IMR-90 (cell line): Measurements from ENCODE around the gene UBP1. TPM values are rescaled to one million over a fixed set of nuclear protein-coding genes. Genes with fewer than 3 reads are reported as not detected.
A peak's percentile ranks its signal among the peaks of the same experiment; 100 is the strongest.

Source experiments
- ATAC-seq: fragments of 200-7000 bp; cut with Tn5 transposase; 2 replicates; pipeline ENCODE4 v1.9.1; 2020; ENCODE audit warnings: low read depth, mild to moderate bottlenecking, moderate library complexity
- BruUV-seq: library from RNA; stranded (reverse); fragments of 400-500 nt; replicated peaks from 2 replicates; lab custom pipeline; 2021; lab: Mats Ljungman, UMichigan
- CTCF ChIA-PET: fragments of 300-600 bp; formaldehyde crosslinking; extraction: SDS; loops from one replicate; lab custom pipeline; 2021; ENCODE audit warnings: antibody characterized with exemption; lab: Yijun Ruan, JAX
- POLR2A ChIA-PET: fragments of 300-600 bp; sonication (Branson Sonifier 250); formaldehyde crosslinking; loops from one replicate; lab custom pipeline; 2022; ENCODE audit warnings: antibody characterized with exemption; ENCODE audit not compliant: unreplicated experiment; lab: Charles Lee
- DNase-seq: peaks from one replicate; pipeline ENCODE4 v3.0.0; 2013
- H2AFZ ChIP-seq: replicated peaks from 2 replicates; pipeline ENCODE3; 2013; ENCODE audit warnings: low read length, mild to moderate bottlenecking; ENCODE audit not compliant: poor library complexity
- H2AK5ac ChIP-seq: 2 replicates; pipeline ENCODE4 v1.6.1; 2013; ENCODE audit warnings: low read depth, low read length, inconsistent platforms
- H2AK9ac ChIP-seq: replicated peaks from 2 replicates; pipeline ENCODE3; 2013; ENCODE audit warnings: mild to moderate bottlenecking, low read depth, low read length, moderate library complexity; ENCODE audit not compliant: poor library complexity
- H2BK120ac ChIP-seq: 2 replicates; pipeline ENCODE4 v1.6.1; 2013; ENCODE audit warnings: low read depth, low read length, inconsistent platforms
- H2BK15ac ChIP-seq: 3 replicates; pipeline ENCODE4 v1.6.1; 2013; ENCODE audit warnings: low read depth, low read length, inconsistent platforms
- H2BK20ac ChIP-seq: 2 replicates; pipeline ENCODE4 v1.6.1; 2013; ENCODE audit warnings: low read depth, mild to moderate bottlenecking, inconsistent platforms, low read length, moderate library complexity
- H2BK5ac ChIP-seq: 2 replicates; pipeline ENCODE4 v1.6.1; 2013; ENCODE audit warnings: mild to moderate bottlenecking, low read depth, low read length, inconsistent platforms; ENCODE audit not compliant: poor library complexity, severe bottlenecking
- H3K14ac ChIP-seq: replicated peaks from 2 replicates; pipeline ENCODE4 v1.6.1; 2013; ENCODE audit warnings: low read depth, low read length, inconsistent platforms
- H3K18ac ChIP-seq: 2 replicates; pipeline ENCODE4 v1.6.1; 2013; ENCODE audit warnings: low read depth, low read length, control low read depth
- H3K23ac ChIP-seq: 2 replicates; pipeline ENCODE4 v1.6.1; 2013; ENCODE audit warnings: low read depth, low read length, inconsistent platforms
- H3K27ac ChIP-seq: 2 replicates; pipeline ENCODE4 v1.5.1; 2013; ENCODE audit warnings: mild to moderate bottlenecking, control low read depth, low read length; ENCODE audit not compliant: insufficient read depth
- H3K27me3 ChIP-seq: 2 replicates; pipeline ENCODE4 v1.6.1; 2013; ENCODE audit warnings: low read length; ENCODE audit not compliant: control insufficient read depth, insufficient read depth
- H3K36me3 ChIP-seq: 2 replicates; pipeline ENCODE4 v1.6.1; 2013; ENCODE audit warnings: low read length, mixed read lengths; ENCODE audit not compliant: control insufficient read depth, insufficient read depth
- H3K4ac ChIP-seq: 2 replicates; pipeline ENCODE4 v1.6.1; 2013; ENCODE audit warnings: low read depth, low read length, inconsistent platforms
- H3K4me1 ChIP-seq: 2 replicates; pipeline ENCODE4 v1.6.1; 2013; ENCODE audit warnings: low read length, mixed read lengths; ENCODE audit not compliant: control insufficient read depth, insufficient read depth
- H3K4me2 ChIP-seq: 2 replicates; pipeline ENCODE4 v1.6.1; 2013; ENCODE audit warnings: low read depth, mild to moderate bottlenecking, control low read depth, low read length, moderate library complexity
- H3K4me3 ChIP-seq: 2 replicates; pipeline ENCODE4 v1.5.1; 2013; ENCODE audit warnings: low read depth, mild to moderate bottlenecking, control low read depth, low read length, moderate library complexity; ENCODE audit not compliant: insufficient read depth
- H3K56ac ChIP-seq: 2 replicates; pipeline ENCODE4 v1.6.1; 2013; ENCODE audit warnings: low read length, inconsistent platforms; ENCODE audit not compliant: insufficient read depth; ENCODE audit errors: extremely low read depth
- H3K79me1 ChIP-seq, 2 experiments: 2 replicates each; pipeline ENCODE4 v1.6.1; 2013; ENCODE audit warnings: low read length in 2 of 2, inconsistent platforms in 1 of 2, low read depth in 1 of 2
- H3K9ac ChIP-seq: 2 replicates; pipeline ENCODE4 v1.6.1; 2013; ENCODE audit warnings: low read depth, low read length, control low read depth
- H3K9me1 ChIP-seq: 2 replicates; pipeline ENCODE4 v1.6.1; 2013; ENCODE audit warnings: low read length, inconsistent platforms; ENCODE audit not compliant: insufficient read depth
- H3K9me3 ChIP-seq: 2 replicates; pipeline ENCODE4 v1.6.1; 2013; ENCODE audit warnings: low read length; ENCODE audit not compliant: control insufficient read depth, insufficient read depth
- H4K20me1 ChIP-seq: 2 replicates; pipeline ENCODE4 v1.6.1; 2013; ENCODE audit warnings: low read length, inconsistent platforms; ENCODE audit not compliant: insufficient read depth
- H4K5ac ChIP-seq: 2 replicates; pipeline ENCODE4 v1.6.1; 2013; ENCODE audit warnings: mild to moderate bottlenecking, low read depth, low read length, control low read depth
- H4K8ac ChIP-seq, 2 experiments: 2 replicates each; pipeline ENCODE4 v1.6.1; 2013; ENCODE audit warnings: low read depth in 2 of 2, low read length in 2 of 2, control low read depth in 1 of 2, inconsistent platforms in 1 of 2
- H4K91ac ChIP-seq: 2 replicates; pipeline ENCODE4 v1.6.1; 2013; ENCODE audit warnings: low read depth, low read length, inconsistent platforms; ENCODE audit not compliant: insufficient read depth
- CEBPB ChIP-seq: IDR thresholded peaks from 2 replicates; pipeline ENCODE4 v1.6.1; 2012; ENCODE audit warnings: low read depth, low read length, improper control_type of control experiment
- FOS ChIP-seq: fragments of 150-350 bp; IDR thresholded peaks from 2 replicates; pipeline ENCODE4 v1.6.1; 2016; ENCODE audit warnings: low read depth, low read length
- MAFK ChIP-seq: IDR thresholded peaks from 2 replicates; pipeline ENCODE4 v1.6.1; 2012; ENCODE audit warnings: low read depth, low read length, improper control_type of control experiment
- MAZ ChIP-seq: IDR thresholded peaks from 2 replicates; pipeline ENCODE4 v1.6.1; 2012; ENCODE audit warnings: low read depth, mild to moderate bottlenecking, low read length, improper control_type of control experiment, moderate library complexity, borderline replicate concordance
- MXI1 ChIP-seq: IDR thresholded peaks from 2 replicates; pipeline ENCODE4 v1.6.1; 2012; ENCODE audit warnings: low read depth, mild to moderate bottlenecking, low read length, moderate library complexity, borderline replicate concordance
- RAD21 ChIP-seq: IDR thresholded peaks from 2 replicates; pipeline ENCODE4 v1.6.1; 2012; ENCODE audit warnings: low read length, improper control_type of control experiment
- RFX5 ChIP-seq: IDR thresholded peaks from 2 replicates; pipeline ENCODE4 v1.8.0; 2012; ENCODE audit warnings: low read depth, mild to moderate bottlenecking, low read length, moderate library complexity
- SMC3 ChIP-seq: fragments of 150-350 bp; IDR thresholded peaks from 2 replicates; pipeline ENCODE4 v1.6.1; 2016; ENCODE audit warnings: low read depth, mild to moderate bottlenecking, antibody characterized with exemption, low read length, moderate library complexity
- USF2 ChIP-seq: fragments of 150-350 bp; IDR thresholded peaks from 2 replicates; pipeline ENCODE4 v1.6.1; 2017; ENCODE audit warnings: mild to moderate bottlenecking, antibody characterized with exemption, low read length, low read depth
- WGBS, 2 experiments: methylation state at CpG; one replicate each; pipeline versions ENCODE4 v1.1.5 to v1.1.7; 2013; ENCODE audit warnings: missing lambda C conversion rate in 2 of 2; ENCODE audit not compliant: insufficient read length in 1 of 2; ENCODE audit errors: extremely low coverage in 2 of 2; 5-methylcytosine and 5-hydroxymethylcytosine counted together
- dilution Hi-C: fragments of 300-500 bp; cut with HindIII; formaldehyde crosslinking; loops from one replicate; pipeline ENCODE4 v1.14.3; 2018; ENCODE audit warnings: low sequenced_read_pairs; ENCODE audit not compliant: unreplicated experiment
- in situ Hi-C: fragments of 300-500 bp; cut with MboI; formaldehyde crosslinking; loops from 3 replicates; pipeline ENCODE4 v1.14.3; 2019; ENCODE audit warnings: low sequenced_read_pairs, inconsistent platforms, mixed read lengths
- intact Hi-C: fragments of 100-400 bp; cut with micrococcal nuclease; formaldehyde crosslinking; loops from 2 replicates; pipeline ENCODE4 v1.10.0; 2022
- polyA plus RNA-seq, 3 experiments: library from polyadenylated mRNA; depleted of rRNA; stranded (reverse); fragments of >200 nt; gene quantifications; 2 replicates each; pipeline ENCODE4 v1.2.3, GENCODE V29; 2012; ENCODE audit warnings: low replicate concordance in 1 of 3
- total RNA-seq: library from RNA; depleted of rRNA; stranded (reverse); fragments of >200 nt; gene quantifications from 2 replicates; pipeline ENCODE4 v1.2.3, GENCODE V29; 2012

Gene UBP1
- total and polyA plus RNA-seq, 2 of the 4 experiments (the other 2 are of a cell fraction): 56.3 to 73.8 TPM

GRCh38 chr3:33403756-33404155 is 36.4 kb downstream of the UBP1 start:
- ChIA-PET POLR2A (no interaction called here), CTCF (no interaction called here)
- no peak overlapping the region for H3K27ac ChIP-seq

More at GRCh38 chr3:33403756-33404155, 36.4 kb downstream of the UBP1 start:
- H3K4me1 ChIP-seq: peaks cover 6% of the 10 kb centered on the region
- H3K9me3 ChIP-seq: no peaks in the 10 kb centered on the region
- no peak overlapping the region for H3K9ac ChIP-seq
- TF ChIP-seq MAFK: no peak
- no peak for TF ChIP-seq RFX5
- TF ChIP-seq MXI1: no peak
- no peak for TF ChIP-seq USF2
- TF ChIP-seq MAZ: no peak
- TF ChIP-seq SMC3: no peak
- TF ChIP-seq CEBPB: no peak
- no peak for TF ChIP-seq FOS
- TF ChIP-seq RAD21: no peak
- H3K56ac ChIP-seq: no peak overlapping the region
- H3K9me1 ChIP-seq: peaks cover 6% of the 10 kb centered on the region
- no peak overlapping the region for H3K4me3 ChIP-seq
- no peak overlapping the region for H3K4me2 ChIP-seq
- ATAC-seq: peak; percentile 42
- no peak overlapping the region for H3K18ac ChIP-seq
- no peak overlapping the region for H4K8ac ChIP-seq
- H3K36me3 ChIP-seq: peaks cover 42% of the 10 kb centered on the region
- no peaks in the 10 kb centered on the region for H3K27me3 ChIP-seq
- H3K14ac ChIP-seq: no peak overlapping the region
- no peak overlapping the region for H2BK15ac ChIP-seq
- H4K20me1 ChIP-seq: peaks cover 3% of the 10 kb centered on the region
- no peak overlapping the region for H2BK20ac ChIP-seq
- no CpG with 5 or more reads among the region's 6 CpGs for WGBS, 2 experiments
- dilution Hi-C loops: no loop called here
- no peak overlapping the region for H2BK120ac ChIP-seq
- no TSS peak for BruUV-seq
- no peak overlapping the region for H2AK5ac ChIP-seq
- H3K4ac ChIP-seq: no peak overlapping the region
- no peak overlapping the region for H4K5ac ChIP-seq
- in situ Hi-C loops: no loop called here
- no peak overlapping the region for H4K91ac ChIP-seq
- H2AK9ac ChIP-seq: no peak overlapping the region
- H3K79me1 ChIP-seq: peaks cover 26 to 51% of the 10 kb centered on the region in 2 experiments
- H2BK5ac ChIP-seq: no peak overlapping the region
- intact Hi-C loops: loop anchor here (10.0 kb wide), 2 partner anchors 311 to 381 kb away; partner anchors contain the start of gene CLASP2
- no peak overlapping the region for H2AFZ ChIP-seq
- no peak overlapping the region for H3K23ac ChIP-seq
- DNase-seq: peak; percentile 23
